NT2/D1 (cell line): Measurements from ENCODE around the gene PLCB4.

Experiments
- SUZ12 ChIP-seq: IDR thresholded peaks from 2 replicates; pipeline ENCODE4 v1.6.1; 2011; ENCODE audit not compliant: insufficient read length, insufficient read depth; ENCODE audit errors: extremely low read depth
- YY1 ChIP-seq: IDR thresholded peaks from 2 replicates; pipeline ENCODE4 v1.6.1; 2011; ENCODE audit not compliant: insufficient read length, insufficient read depth
- ZNF274 ChIP-seq: IDR thresholded peaks from 2 replicates; pipeline ENCODE4 v1.6.1; 2011; ENCODE audit warnings: mild to moderate bottlenecking, low read depth, low read length

DNA sequence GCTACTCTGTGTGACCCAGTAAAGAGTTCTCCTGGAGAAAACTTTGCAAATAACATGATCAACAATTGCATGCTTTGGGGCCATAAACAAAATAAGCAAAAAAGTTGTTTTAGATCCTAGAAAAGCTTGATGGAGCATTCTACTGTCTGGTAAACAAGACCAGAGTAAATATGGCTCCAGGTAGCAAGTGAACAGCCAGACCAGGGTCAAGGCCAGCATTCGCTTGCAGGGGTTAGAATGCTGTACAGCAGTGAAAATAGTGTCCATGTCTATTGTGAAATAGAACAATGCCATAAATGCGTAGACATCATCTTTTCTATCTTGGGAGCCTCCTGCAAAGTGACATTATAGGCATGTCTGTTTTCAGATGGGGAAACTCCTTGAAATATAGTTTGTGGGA is 216.7 kb downstream of the PLCB4 start:
- TF ChIP-seq SUZ12 (no peak), ZNF274 (no peak), YY1 (no peak)
